ENCODE measurements around the gene AOX1.

AOX1 gene

DNA sequence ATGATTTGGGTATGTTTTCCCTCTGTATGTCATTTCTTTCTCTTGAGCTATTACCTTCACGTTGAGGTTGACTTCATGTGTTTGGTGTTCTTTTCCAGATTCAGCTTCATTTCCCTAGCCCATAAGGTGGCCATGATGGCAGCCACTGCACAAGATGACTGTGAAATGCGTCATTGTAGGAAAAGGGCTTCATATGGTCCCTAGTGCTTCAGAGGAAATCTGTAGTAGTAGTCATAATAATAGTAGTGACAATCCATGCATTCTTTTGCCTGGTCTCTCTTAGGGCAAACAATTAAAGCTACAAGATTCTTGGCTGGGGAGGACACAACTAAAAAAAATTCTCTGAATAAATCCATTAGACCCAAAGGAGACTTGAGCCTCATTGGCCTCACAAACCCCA, 28.4 kb downstream of the AOX1 start:
- H3K36me3 ChIP-seq (ENCODE audit: control insufficient read depth in 2 of 2, insufficient read depth in 1 of 2, low read length in 2 of 2) = no peaks in the 10 kb centered on the region
- no peaks in the 10 kb centered on the region for H3K4me1 ChIP-seq (ENCODE audit: control insufficient read depth, insufficient read depth, low read length)
- TF ChIP-seq SCRT1 (tag by site-specific recombination; IDR thresholded peaks at IDR 0.05; ENCODE audit: borderline replicate concordance) (no peak), KLF1 (tag by site-specific recombination; IDR thresholded peaks at IDR 0.05) (no peak)
- no peak overlapping the region for H3K27ac ChIP-seq (ENCODE audit: extremely low read depth, low read depth, low read length)
- ChIA-PET CTCF (interaction anchor here (0.6 to 2.4 kb wide), 5 partner anchors 10 to 1710 kb away, joined by 3 to 7 read pairs (median 3); no protein-coding TSS in a partner anchor), POLR2A (no interaction called here)
- no peak overlapping the region for H3K4me3 ChIP-seq (ENCODE audit: low read depth, low read length)
- no peaks in the 10 kb centered on the region for H3K9me3 ChIP-seq (ENCODE audit: control insufficient read depth, insufficient read depth, low read depth, low read length)

DNA sequence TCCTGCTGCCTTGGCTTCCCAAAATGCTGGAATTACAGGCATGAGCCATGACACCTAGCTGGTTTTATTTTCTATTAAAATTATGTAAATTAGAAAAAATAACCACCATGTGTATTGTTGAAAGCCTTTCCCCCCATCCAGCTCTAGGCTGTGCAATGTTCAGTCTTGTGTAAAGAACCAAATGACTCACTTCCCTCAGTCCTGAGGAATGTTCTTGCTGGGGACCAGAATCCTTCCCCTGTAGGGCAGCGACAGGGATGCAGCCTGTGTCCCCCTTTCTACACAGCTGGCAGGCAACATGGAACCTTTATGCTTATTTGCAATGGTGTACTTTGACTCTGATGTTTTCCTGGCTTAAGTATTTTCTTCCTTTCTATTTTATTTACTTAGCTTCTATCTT, 29.4 kb downstream of the AOX1 start:
- ChIA-PET CTCF (interaction anchor here (0.7 to 2.4 kb wide), 5 partner anchors 11 to 227 kb away, joined by 3 to 7 read pairs (median 4); no protein-coding TSS in a partner anchor), POLR2A (interaction anchor here (0.6 to 1.1 kb wide), 3 partner anchors 11 to 1890 kb away, joined by 3 to 6 read pairs (median 3); no protein-coding TSS in a partner anchor)
- H3K4me1 ChIP-seq (ENCODE audit: control insufficient read depth, insufficient read depth, low read length) = no peaks in the 10 kb centered on the region
- H3K4me3 ChIP-seq (ENCODE audit: low read depth, low read length) = no peak overlapping the region
- no peaks in the 10 kb centered on the region for H3K36me3 ChIP-seq (ENCODE audit: control insufficient read depth in 2 of 2, insufficient read depth in 1 of 2, low read length in 2 of 2)
- TF ChIP-seq, protein P1, sequence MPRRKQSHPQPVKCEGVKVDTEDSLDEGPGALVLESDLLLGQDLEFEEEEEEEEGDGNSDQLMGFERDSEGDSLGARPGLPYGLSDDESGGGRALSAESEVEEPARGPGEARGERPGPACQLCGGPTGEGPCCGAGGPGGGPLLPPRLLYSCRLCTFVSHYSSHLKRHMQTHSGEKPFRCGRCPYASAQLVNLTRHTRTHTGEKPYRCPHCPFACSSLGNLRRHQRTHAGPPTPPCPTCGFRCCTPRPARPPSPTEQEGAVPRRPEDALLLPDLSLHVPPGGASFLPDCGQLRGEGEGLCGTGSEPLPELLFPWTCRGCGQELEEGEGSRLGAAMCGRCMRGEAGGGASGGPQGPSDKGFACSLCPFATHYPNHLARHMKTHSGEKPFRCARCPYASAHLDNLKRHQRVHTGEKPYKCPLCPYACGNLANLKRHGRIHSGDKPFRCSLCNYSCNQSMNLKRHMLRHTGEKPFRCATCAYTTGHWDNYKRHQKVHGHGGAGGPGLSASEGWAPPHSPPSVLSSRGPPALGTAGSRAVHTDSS (tag by site-specific recombination; IDR thresholded peaks at IDR 0.05) = no peak
- TF ChIP-seq ZNF677 (tag by site-specific recombination; IDR thresholded peaks at IDR 0.05) = peak; percentile 93
- H3K9me3 ChIP-seq (ENCODE audit: control insufficient read depth, insufficient read depth, low read depth, low read length) = no peaks in the 10 kb centered on the region
- no peak overlapping the region for H3K27ac ChIP-seq (ENCODE audit: extremely low read depth, low read depth, low read length)

DNA sequence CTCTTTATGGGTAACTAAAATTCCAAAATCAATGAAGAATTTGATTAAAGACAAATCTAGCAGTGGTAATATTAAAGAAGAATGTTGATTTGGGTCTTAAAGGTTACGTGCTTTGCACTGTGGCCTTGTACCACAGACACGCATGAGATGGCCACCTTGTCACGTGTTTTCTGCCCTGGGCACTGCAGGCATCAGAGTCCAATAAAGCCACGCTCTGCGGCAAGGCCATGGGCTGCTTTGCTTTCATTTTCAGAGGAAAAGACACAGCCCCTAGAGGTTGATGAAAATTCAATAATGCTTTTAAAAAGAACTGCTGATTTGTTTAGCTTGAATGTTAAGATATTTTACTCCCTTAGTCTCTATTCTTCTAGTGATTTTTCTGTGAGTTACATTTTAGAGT, 30.4 kb downstream of the AOX1 start:
- Histone ChIP-seq H3K9me3 (ENCODE audit: control insufficient read depth, insufficient read depth, low read depth, low read length) (no peaks in the 10 kb centered on the region), H3K4me1 (ENCODE audit: control insufficient read depth, insufficient read depth, low read length) (no peaks in the 10 kb centered on the region), H3K36me3 (ENCODE audit: control insufficient read depth in 2 of 2, insufficient read depth in 1 of 2, low read length in 2 of 2) (no peaks in the 10 kb centered on the region), H3K27ac (ENCODE audit: extremely low read depth, low read depth, low read length) (no peak overlapping the region), H3K4me3 (ENCODE audit: low read depth, low read length) (no peak overlapping the region)
- ChIA-PET CTCF (interaction anchor here (0.9 to 2.4 kb wide), 4 partner anchors 10 to 38 kb away, joined by 3 to 7 read pairs (median 4); no protein-coding TSS in a partner anchor), POLR2A (interaction anchor here (0.6 kb wide), 1 partner anchor 97 kb away, joined by 5 read pairs; no protein-coding TSS in a partner anchor)
- TF ChIP-seq YY1 (tag by site-specific recombination; IDR thresholded peaks at IDR 0.05) = no peak
- TF ChIP-seq, protein P2, sequence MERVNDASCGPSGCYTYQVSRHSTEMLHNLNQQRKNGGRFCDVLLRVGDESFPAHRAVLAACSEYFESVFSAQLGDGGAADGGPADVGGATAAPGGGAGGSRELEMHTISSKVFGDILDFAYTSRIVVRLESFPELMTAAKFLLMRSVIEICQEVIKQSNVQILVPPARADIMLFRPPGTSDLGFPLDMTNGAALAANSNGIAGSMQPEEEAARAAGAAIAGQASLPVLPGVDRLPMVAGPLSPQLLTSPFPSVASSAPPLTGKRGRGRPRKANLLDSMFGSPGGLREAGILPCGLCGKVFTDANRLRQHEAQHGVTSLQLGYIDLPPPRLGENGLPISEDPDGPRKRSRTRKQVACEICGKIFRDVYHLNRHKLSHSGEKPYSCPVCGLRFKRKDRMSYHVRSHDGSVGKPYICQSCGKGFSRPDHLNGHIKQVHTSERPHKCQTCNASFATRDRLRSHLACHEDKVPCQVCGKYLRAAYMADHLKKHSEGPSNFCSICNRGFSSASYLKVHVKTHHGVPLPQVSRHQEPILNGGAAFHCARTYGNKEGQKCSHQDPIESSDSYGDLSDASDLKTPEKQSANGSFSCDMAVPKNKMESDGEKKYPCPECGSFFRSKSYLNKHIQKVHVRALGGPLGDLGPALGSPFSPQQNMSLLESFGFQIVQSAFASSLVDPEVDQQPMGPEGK (tag by site-specific recombination; IDR thresholded peaks at IDR 0.05) = no peak
- TF ChIP-seq, protein P3, sequence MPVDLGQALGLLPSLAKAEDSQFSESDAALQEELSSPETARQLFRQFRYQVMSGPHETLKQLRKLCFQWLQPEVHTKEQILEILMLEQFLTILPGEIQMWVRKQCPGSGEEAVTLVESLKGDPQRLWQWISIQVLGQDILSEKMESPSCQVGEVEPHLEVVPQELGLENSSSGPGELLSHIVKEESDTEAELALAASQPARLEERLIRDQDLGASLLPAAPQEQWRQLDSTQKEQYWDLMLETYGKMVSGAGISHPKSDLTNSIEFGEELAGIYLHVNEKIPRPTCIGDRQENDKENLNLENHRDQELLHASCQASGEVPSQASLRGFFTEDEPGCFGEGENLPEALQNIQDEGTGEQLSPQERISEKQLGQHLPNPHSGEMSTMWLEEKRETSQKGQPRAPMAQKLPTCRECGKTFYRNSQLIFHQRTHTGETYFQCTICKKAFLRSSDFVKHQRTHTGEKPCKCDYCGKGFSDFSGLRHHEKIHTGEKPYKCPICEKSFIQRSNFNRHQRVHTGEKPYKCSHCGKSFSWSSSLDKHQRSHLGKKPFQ (tag by site-specific recombination; IDR thresholded peaks at IDR 0.05) = no peak
- no peak for TF ChIP-seq ZBTB1 (tag by site-specific recombination; IDR thresholded peaks at IDR 0.05)
- TF ChIP-seq, protein P4, sequence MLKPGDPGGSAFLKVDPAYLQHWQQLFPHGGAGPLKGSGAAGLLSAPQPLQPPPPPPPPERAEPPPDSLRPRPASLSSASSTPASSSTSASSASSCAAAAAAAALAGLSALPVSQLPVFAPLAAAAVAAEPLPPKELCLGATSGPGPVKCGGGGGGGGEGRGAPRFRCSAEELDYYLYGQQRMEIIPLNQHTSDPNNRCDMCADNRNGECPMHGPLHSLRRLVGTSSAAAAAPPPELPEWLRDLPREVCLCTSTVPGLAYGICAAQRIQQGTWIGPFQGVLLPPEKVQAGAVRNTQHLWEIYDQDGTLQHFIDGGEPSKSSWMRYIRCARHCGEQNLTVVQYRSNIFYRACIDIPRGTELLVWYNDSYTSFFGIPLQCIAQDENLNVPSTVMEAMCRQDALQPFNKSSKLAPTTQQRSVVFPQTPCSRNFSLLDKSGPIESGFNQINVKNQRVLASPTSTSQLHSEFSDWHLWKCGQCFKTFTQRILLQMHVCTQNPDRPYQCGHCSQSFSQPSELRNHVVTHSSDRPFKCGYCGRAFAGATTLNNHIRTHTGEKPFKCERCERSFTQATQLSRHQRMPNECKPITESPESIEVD (tag by site-specific recombination; IDR thresholded peaks at IDR 0.05) = no peak
- TF ChIP-seq GLIS1 (tag by site-specific recombination; IDR thresholded peaks at IDR 0.05) = no peak
- TF ChIP-seq, protein P5, sequence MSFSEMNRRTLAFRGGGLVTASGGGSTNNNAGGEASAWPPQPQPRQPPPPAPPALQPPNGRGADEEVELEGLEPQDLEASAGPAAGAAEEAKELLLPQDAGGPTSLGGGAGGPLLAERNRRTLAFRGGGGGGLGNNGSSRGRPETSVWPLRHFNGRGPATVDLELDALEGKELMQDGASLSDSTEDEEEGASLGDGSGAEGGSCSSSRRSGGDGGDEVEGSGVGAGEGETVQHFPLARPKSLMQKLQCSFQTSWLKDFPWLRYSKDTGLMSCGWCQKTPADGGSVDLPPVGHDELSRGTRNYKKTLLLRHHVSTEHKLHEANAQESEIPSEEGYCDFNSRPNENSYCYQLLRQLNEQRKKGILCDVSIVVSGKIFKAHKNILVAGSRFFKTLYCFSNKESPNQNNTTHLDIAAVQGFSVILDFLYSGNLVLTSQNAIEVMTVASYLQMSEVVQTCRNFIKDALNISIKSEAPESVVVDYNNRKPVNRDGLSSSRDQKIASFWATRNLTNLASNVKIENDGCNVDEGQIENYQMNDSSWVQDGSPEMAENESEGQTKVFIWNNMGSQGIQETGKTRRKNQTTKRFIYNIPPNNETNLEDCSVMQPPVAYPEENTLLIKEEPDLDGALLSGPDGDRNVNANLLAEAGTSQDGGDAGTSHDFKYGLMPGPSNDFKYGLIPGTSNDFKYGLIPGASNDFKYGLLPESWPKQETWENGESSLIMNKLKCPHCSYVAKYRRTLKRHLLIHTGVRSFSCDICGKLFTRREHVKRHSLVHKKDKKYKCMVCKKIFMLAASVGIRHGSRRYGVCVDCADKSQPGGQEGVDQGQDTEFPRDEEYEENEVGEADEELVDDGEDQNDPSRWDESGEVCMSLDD (tag by site-specific recombination; IDR thresholded peaks at IDR 0.05) = no peak
- TF ChIP-seq ZNF354C (tag by site-specific recombination; IDR thresholded peaks at IDR 0.05; ENCODE audit: borderline replicate concordance, low read depth) = no peak
- TF ChIP-seq, protein P6, sequence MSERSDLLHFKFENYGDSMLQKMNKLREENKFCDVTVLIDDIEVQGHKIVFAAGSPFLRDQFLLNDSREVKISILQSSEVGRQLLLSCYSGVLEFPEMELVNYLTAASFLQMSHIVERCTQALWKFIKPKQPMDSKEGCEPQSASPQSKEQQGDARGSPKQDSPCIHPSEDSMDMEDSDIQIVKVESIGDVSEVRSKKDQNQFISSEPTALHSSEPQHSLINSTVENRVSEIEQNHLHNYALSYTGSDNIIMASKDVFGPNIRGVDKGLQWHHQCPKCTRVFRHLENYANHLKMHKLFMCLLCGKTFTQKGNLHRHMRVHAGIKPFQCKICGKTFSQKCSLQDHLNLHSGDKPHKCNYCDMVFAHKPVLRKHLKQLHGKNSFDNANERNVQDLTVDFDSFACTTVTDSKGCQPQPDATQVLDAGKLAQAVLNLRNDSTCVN (tag by site-specific recombination; optimal IDR thresholded peaks at IDR 0.05) = no peak
